G401.6 (cell line): ENCODE measurements around the gene ERBB4.
"Not testable (repeated sequence)": the region's sequence is repeated elsewhere in the genome, so short reads cannot be mapped to it uniquely, and the experiment has no call there.

Experiments used
- FAIRE-seq: peaks from 2 replicates; lab custom pipeline; 2012; peaks lifted over from hg19 to GRCh38; lab: Jason Lieb, UNC

The ERBB4 gene

GRCh38 chr2:212145121-212145520 lies 393.5 kb downstream of the ERBB4 start:
- FAIRE-seq = no peak

- FAIRE-seq = no peak
These were observed 396.0 kb downstream of the ERBB4 start for GRCh38 chr2:212142631-212143030.

GRCh38 chr2:212141499-212141898 lies 397.1 kb downstream of the ERBB4 start:
- FAIRE-seq = no peak

- FAIRE-seq = no peak
These were observed 402.3 kb downstream of the ERBB4 start for GRCh38 chr2:212136216-212136795.

- no peak for FAIRE-seq
These were observed 402.9 kb downstream of the ERBB4 start for GRCh38 chr2:212135739-212136138.

- no peak for FAIRE-seq
These were observed 405.3 kb downstream of the ERBB4 start for GRCh38 chr2:212133337-212133736.

- FAIRE-seq = no peak
These were observed 414.0 kb downstream of the ERBB4 start for GRCh38 chr2:212124598-212124997.

GRCh38 chr2:212119591-212119990 lies 419.0 kb downstream of the ERBB4 start:
- no peak for FAIRE-seq

- no peak for FAIRE-seq
These were observed 420.7 kb downstream of the ERBB4 start for GRCh38 chr2:212117926-212118325.

- FAIRE-seq = no peak
These were observed 424.1 kb downstream of the ERBB4 start for GRCh38 chr2:212114489-212114888.

- no peak for FAIRE-seq
These were observed 426.2 kb downstream of the ERBB4 start for GRCh38 chr2:212112401-212112800.

GRCh38 chr2:212109792-212110680 lies 428.6 kb downstream of the ERBB4 start:
- no peak for FAIRE-seq

GRCh38 chr2:212109217-212109616 lies 429.4 kb downstream of the ERBB4 start:
- no peak for FAIRE-seq

- no peak for FAIRE-seq
These were observed 430.6 kb downstream of the ERBB4 start for GRCh38 chr2:212107989-212108388.

- FAIRE-seq = no peak
These were observed 431.6 kb downstream of the ERBB4 start for GRCh38 chr2:212107014-212107413.

- FAIRE-seq = not testable (repeated sequence)
These were observed 432.1 kb downstream of the ERBB4 start for GRCh38 chr2:212106536-212106935.

- FAIRE-seq = no peak
These were observed 438.9 kb downstream of the ERBB4 start for GRCh38 chr2:212099658-212100057.

GRCh38 chr2:212098966-212099365 lies 439.6 kb downstream of the ERBB4 start:
- FAIRE-seq = no peak

GRCh38 chr2:212097001-212097400 lies 441.6 kb downstream of the ERBB4 start:
- no peak for FAIRE-seq

- FAIRE-seq = no peak
These were observed 448.7 kb downstream of the ERBB4 start for GRCh38 chr2:212089873-212090272.

GRCh38 chr2:212088353-212088752 lies 450.2 kb downstream of the ERBB4 start:
- no peak for FAIRE-seq

GRCh38 chr2:212083492-212083891 lies 455.1 kb downstream of the ERBB4 start:
- FAIRE-seq = no peak

GRCh38 chr2:212078103-212078502 lies 460.5 kb downstream of the ERBB4 start:
- FAIRE-seq = peak; percentile 17

GRCh38 chr2:212076456-212076855 lies 462.1 kb downstream of the ERBB4 start:
- no peak for FAIRE-seq
